WTC11 (cell line): Measurements from ENCODE around the gene OR52N2. TPM values are rescaled to one million over a fixed set of nuclear protein-coding genes. Genes with fewer than 3 reads are reported as not detected.

Source experiments
- ATAC-seq: fragments of 200-7000 bp; cut with Tn5 transposase; 2 replicates; pipeline ENCODE4 v1.10.0; 2021; ENCODE audit warnings: mild to moderate bottlenecking, moderate library complexity
- CTCF ChIA-PET: fragments of 300-600 bp; sonication (Branson Sonifier 250); formaldehyde crosslinking; loops from one replicate; lab custom pipeline; 2021; ENCODE audit warnings: antibody characterized with exemption; lab: Charles Lee
- POLR2A ChIA-PET: fragments of 350-600 bp; sonication (Branson Sonifier 250); formaldehyde crosslinking; loops from one replicate; lab custom pipeline; 2021; ENCODE audit warnings: antibody characterized with exemption; lab: Charles Lee
- DNase-seq: peaks from one replicate; pipeline ENCODE4 v3.0.0; 2021; ENCODE audit warnings: low spot score
- H3K27ac Mint-ChIP-seq: 2 replicates; pipeline ENCODE4 v1.8.0; 2021; ENCODE audit warnings: mixed read lengths
- H3K27me3 Mint-ChIP-seq: 2 replicates; pipeline ENCODE4 v1.8.0; 2021; ENCODE audit warnings: low read depth, mild to moderate bottlenecking, moderate library complexity, mixed read lengths
- H3K36me3 Mint-ChIP-seq: 2 replicates; pipeline ENCODE4 v1.8.0; 2021; ENCODE audit warnings: mixed read lengths
- H3K4me1 Mint-ChIP-seq: 2 replicates; pipeline ENCODE4 v1.8.0; 2022; ENCODE audit warnings: mixed read lengths
- H3K4me3 Mint-ChIP-seq: 2 replicates; pipeline ENCODE4 v1.8.0; 2021; ENCODE audit warnings: mild to moderate bottlenecking, moderate library complexity, mixed read lengths
- H3K9me3 Mint-ChIP-seq: 2 replicates; pipeline ENCODE4 v1.8.0; 2021; ENCODE audit warnings: mixed read lengths
- CREB1 ChIP-seq: sonication (generic); formaldehyde crosslinking; IDR thresholded peaks from 2 replicates; pipeline ENCODE4 v1.8.0; 2023; ENCODE audit warnings: mild to moderate bottlenecking, missing genetic modification reagents
- CREM ChIP-seq: sonication (generic); formaldehyde crosslinking; IDR thresholded peaks from 2 replicates; pipeline ENCODE4 v1.8.1; 2022; ENCODE audit warnings: mild to moderate bottlenecking, missing genetic modification reagents, moderate library complexity
- FOXK1 ChIP-seq: sonication (generic); formaldehyde crosslinking; IDR thresholded peaks from 2 replicates; pipeline ENCODE4 v1.8.0; 2022; ENCODE audit warnings: mild to moderate bottlenecking, moderate library complexity, missing genetic modification reagents
- FOXP1 ChIP-seq: sonication (generic); formaldehyde crosslinking; IDR thresholded peaks from 2 replicates; pipeline ENCODE4 v1.8.0; 2022; ENCODE audit warnings: missing genetic modification reagents, mild to moderate bottlenecking, moderate library complexity, borderline replicate concordance
- GABPB1 ChIP-seq: sonication (generic); formaldehyde crosslinking; IDR thresholded peaks from 2 replicates; pipeline ENCODE4 v1.8.1; 2023; ENCODE audit warnings: mild to moderate bottlenecking, missing genetic modification reagents
- IRF2 ChIP-seq: sonication (generic); formaldehyde crosslinking; IDR thresholded peaks from 2 replicates; pipeline ENCODE4 v1.8.0; 2022; ENCODE audit warnings: low read depth, missing genetic modification reagents, borderline replicate concordance
- NFATC4 ChIP-seq: fragments of 250-450 bp; sonication (Bioruptor Pico); IDR thresholded peaks from 2 replicates; pipeline ENCODE4 v1.9.0; 2021; ENCODE audit warnings: mild to moderate bottlenecking
- NR3C1 ChIP-seq: sonication (generic); formaldehyde crosslinking; conservative IDR thresholded peaks from 2 replicates; pipeline ENCODE4 v1.8.1; 2023; ENCODE audit warnings: low read depth, mild to moderate bottlenecking, missing genetic modification reagents
- SMAD3 ChIP-seq: sonication (generic); formaldehyde crosslinking; IDR thresholded peaks from 2 replicates; pipeline ENCODE4 v1.8.0; 2022; ENCODE audit warnings: missing genetic modification reagents, mild to moderate bottlenecking, borderline replicate concordance
- SMAD4 ChIP-seq: sonication (generic); formaldehyde crosslinking; IDR thresholded peaks from 2 replicates; pipeline ENCODE4 v1.8.0; 2022; ENCODE audit warnings: mild to moderate bottlenecking, missing genetic modification reagents
- total RNA-seq: library from RNA; stranded (reverse); gene quantifications from 3 replicates; pipeline ENCODE4 v1.2.3, GENCODE V29; 2021
- TF ChIP-seq, protein P1 (sequence below): sonication (generic); formaldehyde crosslinking; IDR thresholded peaks from 2 replicates; pipeline ENCODE4 v1.8.1; 2023; ENCODE audit warnings: mild to moderate bottlenecking, missing genetic modification reagents, borderline replicate concordance
- TF ChIP-seq, protein P2 (sequence below): fragments of 200-600 bp; IDR thresholded peaks from 2 replicates; pipeline ENCODE4 v1.8.0; 2022; ENCODE audit warnings: antibody characterized with exemption
- TF ChIP-seq, protein P3 (sequence below): fragments of 250-450 bp; sonication (Bioruptor Pico); conservative IDR thresholded peaks from 2 replicates; pipeline ENCODE4 v1.9.0; 2021; ENCODE audit warnings: mild to moderate bottlenecking
- TF ChIP-seq, protein P4 (sequence below): sonication (generic); formaldehyde crosslinking; IDR thresholded peaks from 2 replicates; pipeline ENCODE4 v1.8.1; 2023; ENCODE audit warnings: mild to moderate bottlenecking, missing genetic modification reagents
- TF ChIP-seq, protein P5 (sequence below): sonication (generic); formaldehyde crosslinking; IDR thresholded peaks from 2 replicates; pipeline ENCODE4 v1.8.1; 2022; ENCODE audit warnings: missing genetic modification reagents, borderline replicate concordance
- TF ChIP-seq, protein P6 (sequence below): sonication (generic); formaldehyde crosslinking; IDR thresholded peaks from 2 replicates; pipeline ENCODE4 v1.8.1; 2023; ENCODE audit warnings: mild to moderate bottlenecking, missing genetic modification reagents, moderate library complexity

OR52N2 gene
- total RNA-seq, 1 experiment from 2014 or later = not detected

DNA sequence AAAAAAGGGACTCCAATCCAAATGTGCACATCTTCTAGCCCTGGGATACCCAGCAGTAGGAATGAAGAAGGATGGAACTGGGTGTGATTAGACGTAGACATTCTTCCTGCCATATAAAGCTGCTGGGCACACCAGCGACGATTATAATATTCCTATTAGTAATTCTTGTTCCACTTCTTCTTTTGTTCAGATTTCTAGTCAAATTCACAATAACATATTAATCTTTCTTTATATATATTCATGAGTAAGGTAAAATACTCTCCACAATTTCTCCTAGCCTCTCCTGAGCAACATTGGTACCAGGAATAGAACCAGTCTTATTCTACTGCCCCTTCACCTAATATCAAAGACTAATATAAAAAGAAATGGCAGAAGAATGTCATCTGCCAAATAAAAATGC lies 48.9 kb downstream of the OR52N2 start, which contains the start of gene OR52E8 (continued):
- no peak for TF ChIP-seq CREB1 (CRISPR knock-in tag)
- TF ChIP-seq, protein P1, sequence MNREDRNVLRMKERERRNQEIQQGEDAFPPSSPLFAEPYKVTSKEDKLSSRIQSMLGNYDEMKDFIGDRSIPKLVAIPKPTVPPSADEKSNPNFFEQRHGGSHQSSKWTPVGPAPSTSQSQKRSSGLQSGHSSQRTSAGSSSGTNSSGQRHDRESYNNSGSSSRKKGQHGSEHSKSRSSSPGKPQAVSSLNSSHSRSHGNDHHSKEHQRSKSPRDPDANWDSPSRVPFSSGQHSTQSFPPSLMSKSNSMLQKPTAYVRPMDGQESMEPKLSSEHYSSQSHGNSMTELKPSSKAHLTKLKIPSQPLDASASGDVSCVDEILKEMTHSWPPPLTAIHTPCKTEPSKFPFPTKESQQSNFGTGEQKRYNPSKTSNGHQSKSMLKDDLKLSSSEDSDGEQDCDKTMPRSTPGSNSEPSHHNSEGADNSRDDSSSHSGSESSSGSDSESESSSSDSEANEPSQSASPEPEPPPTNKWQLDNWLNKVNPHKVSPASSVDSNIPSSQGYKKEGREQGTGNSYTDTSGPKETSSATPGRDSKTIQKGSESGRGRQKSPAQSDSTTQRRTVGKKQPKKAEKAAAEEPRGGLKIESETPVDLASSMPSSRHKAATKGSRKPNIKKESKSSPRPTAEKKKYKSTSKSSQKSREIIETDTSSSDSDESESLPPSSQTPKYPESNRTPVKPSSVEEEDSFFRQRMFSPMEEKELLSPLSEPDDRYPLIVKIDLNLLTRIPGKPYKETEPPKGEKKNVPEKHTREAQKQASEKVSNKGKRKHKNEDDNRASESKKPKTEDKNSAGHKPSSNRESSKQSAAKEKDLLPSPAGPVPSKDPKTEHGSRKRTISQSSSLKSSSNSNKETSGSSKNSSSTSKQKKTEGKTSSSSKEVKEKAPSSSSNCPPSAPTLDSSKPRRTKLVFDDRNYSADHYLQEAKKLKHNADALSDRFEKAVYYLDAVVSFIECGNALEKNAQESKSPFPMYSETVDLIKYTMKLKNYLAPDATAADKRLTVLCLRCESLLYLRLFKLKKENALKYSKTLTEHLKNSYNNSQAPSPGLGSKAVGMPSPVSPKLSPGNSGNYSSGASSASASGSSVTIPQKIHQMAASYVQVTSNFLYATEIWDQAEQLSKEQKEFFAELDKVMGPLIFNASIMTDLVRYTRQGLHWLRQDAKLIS (CRISPR knock-in tag) = no peak
- TF ChIP-seq NFATC4 (CRISPR knock-in tag) = no peak
- TF ChIP-seq GABPB1 = no peak
- TF ChIP-seq SMAD4 (CRISPR knock-in tag) = no peak
- TF ChIP-seq NR3C1 (CRISPR knock-in tag) = no peak
- TF ChIP-seq, protein P2, sequence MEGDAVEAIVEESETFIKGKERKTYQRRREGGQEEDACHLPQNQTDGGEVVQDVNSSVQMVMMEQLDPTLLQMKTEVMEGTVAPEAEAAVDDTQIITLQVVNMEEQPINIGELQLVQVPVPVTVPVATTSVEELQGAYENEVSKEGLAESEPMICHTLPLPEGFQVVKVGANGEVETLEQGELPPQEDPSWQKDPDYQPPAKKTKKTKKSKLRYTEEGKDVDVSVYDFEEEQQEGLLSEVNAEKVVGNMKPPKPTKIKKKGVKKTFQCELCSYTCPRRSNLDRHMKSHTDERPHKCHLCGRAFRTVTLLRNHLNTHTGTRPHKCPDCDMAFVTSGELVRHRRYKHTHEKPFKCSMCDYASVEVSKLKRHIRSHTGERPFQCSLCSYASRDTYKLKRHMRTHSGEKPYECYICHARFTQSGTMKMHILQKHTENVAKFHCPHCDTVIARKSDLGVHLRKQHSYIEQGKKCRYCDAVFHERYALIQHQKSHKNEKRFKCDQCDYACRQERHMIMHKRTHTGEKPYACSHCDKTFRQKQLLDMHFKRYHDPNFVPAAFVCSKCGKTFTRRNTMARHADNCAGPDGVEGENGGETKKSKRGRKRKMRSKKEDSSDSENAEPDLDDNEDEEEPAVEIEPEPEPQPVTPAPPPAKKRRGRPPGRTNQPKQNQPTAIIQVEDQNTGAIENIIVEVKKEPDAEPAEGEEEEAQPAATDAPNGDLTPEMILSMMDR = no peak
- no peak for TF ChIP-seq FOXP1

DNA sequence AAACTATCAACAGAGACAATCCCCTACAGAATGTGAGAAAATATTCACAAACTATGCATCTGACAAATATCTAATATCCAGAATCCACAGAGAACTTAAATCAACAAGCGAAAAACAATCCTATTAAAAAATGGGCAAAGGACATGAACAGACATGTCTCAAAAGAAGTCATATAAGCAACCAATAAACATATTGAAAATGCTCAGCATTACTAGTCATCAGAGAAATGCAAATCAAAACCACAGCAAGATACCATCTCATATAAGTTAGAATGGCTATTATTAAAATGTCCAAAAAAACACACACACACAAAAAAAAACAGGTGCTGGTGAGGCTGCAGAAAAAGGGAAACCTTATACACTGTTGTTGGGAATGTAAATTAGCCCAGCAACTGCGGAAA lies 57.1 kb downstream of the OR52N2 start:
- POLR2A ChIA-PET = no interaction called here
- Mint-ChIP-seq H3K27ac (no peak overlapping the region), H3K4me3 (no peak overlapping the region), H3K9me3 (peaks cover 18% of the 10 kb centered on the region), H3K36me3 (peaks cover 5% of the 10 kb centered on the region; the same call in 1 of the 2 replicates), H3K4me1 (no peaks in the 10 kb centered on the region), H3K27me3 (no peaks in the 10 kb centered on the region)
- CTCF ChIA-PET = interaction anchor here (0.6 kb wide), 1 partner anchor 54 kb away, joined by 3 read pairs; no protein-coding TSS in a partner anchor
- TF ChIP-seq, protein P3, sequence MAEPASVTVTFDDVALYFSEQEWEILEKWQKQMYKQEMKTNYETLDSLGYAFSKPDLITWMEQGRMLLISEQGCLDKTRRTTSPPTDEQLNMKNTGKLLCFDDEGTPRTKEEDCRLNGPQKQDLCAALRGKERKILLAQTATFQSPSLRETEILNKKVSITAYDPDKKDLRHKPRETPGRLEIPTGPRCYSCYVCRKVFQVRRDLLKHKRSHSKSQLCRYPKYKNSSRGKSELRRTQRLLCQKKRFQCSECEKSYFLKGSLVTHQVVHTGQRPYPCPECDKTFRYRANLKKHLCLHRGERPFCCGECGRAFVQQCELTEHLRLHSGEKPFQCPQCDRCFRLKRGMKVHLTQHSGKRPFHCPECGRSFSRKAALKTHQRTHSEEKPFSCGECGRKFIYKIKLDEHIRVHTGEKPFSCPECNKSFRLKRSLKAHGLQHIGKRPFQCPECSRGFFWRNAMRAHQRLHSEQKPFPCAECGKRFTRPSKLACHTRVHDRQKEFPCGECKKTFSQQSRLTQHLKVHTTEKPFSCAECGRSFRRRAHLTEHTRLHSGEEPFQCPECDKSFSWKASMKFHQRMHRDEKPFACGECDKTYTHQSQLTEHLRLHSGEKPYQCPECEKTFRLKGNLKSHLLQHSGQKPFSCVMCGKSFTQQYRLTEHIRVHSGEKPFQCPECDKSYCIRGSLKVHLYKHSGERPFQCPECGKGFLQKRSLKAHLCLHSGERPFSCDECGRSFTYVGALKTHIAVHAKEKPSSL = no peak
- TF ChIP-seq SMAD3 (CRISPR knock-in tag) = no peak
- no peak for TF ChIP-seq FOXK1 (CRISPR knock-in tag)
- TF ChIP-seq, protein P4, sequence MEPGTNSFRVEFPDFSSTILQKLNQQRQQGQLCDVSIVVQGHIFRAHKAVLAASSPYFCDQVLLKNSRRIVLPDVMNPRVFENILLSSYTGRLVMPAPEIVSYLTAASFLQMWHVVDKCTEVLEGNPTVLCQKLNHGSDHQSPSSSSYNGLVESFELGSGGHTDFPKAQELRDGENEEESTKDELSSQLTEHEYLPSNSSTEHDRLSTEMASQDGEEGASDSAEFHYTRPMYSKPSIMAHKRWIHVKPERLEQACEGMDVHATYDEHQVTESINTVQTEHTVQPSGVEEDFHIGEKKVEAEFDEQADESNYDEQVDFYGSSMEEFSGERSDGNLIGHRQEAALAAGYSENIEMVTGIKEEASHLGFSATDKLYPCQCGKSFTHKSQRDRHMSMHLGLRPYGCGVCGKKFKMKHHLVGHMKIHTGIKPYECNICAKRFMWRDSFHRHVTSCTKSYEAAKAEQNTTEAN (CRISPR knock-in tag) = no peak
- TF ChIP-seq, protein P5, sequence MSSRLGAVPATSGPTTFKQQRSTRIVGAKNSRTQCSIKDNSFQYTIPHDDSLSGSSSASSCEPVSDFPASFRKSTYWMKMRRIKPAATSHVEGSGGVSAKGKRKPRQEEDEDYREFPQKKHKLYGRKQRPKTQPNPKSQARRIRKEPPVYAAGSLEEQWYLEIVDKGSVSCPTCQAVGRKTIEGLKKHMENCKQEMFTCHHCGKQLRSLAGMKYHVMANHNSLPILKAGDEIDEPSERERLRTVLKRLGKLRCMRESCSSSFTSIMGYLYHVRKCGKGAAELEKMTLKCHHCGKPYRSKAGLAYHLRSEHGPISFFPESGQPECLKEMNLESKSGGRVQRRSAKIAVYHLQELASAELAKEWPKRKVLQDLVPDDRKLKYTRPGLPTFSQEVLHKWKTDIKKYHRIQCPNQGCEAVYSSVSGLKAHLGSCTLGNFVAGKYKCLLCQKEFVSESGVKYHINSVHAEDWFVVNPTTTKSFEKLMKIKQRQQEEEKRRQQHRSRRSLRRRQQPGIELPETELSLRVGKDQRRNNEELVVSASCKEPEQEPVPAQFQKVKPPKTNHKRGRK (CRISPR knock-in tag) = no peak
- TF ChIP-seq, protein P6, sequence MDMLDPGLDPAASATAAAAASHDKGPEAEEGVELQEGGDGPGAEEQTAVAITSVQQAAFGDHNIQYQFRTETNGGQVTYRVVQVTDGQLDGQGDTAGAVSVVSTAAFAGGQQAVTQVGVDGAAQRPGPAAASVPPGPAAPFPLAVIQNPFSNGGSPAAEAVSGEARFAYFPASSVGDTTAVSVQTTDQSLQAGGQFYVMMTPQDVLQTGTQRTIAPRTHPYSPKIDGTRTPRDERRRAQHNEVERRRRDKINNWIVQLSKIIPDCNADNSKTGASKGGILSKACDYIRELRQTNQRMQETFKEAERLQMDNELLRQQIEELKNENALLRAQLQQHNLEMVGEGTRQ (CRISPR knock-in tag) = no peak
- no peak for TF ChIP-seq IRF2 (CRISPR knock-in tag)
- no peak for TF ChIP-seq CREM (CRISPR knock-in tag)
- DNase-seq = no peak
- ATAC-seq = no peak

Other genes with a start within 250 kb of the OR52N2 start
- gene OR52B6, start 228.0 kb upstream of the OR52N2 start, total RNA-seq = not detected in 3 replicates
- gene TRIM6, start 212.3 kb upstream of the OR52N2 start, total RNA-seq = 25.4 to 30.2 TPM (median 30.0 TPM) in 3 replicates
- gene TRIM34, start 183.9 kb upstream of the OR52N2 start, total RNA-seq = 0.66 to 1.6 TPM (median 0.71 TPM) in 3 replicates
- 31.8 to 35.3 TPM (median 32.8 TPM) in 3 replicates for gene TRIM5, start 123.8 kb upstream of the OR52N2 start, total RNA-seq
- gene TRIM22, start 119.1 kb upstream of the OR52N2 start, total RNA-seq = 69.1 to 78.9 TPM (median 75.9 TPM) in 3 replicates
- gene OR56B1, start 72.5 kb upstream of the OR52N2 start, total RNA-seq = 0.09 to 0.17 TPM (median 0.11 TPM) in 3 replicates
- gene OR52N4, start 54.7 kb upstream of the OR52N2 start, total RNA-seq = 0.23 to 0.52 TPM (median 0.44 TPM) in 3 replicates
- gene OR52N5, start 25.6 kb upstream of the OR52N2 start, total RNA-seq = 0.07 TPM in 1 of 3 replicates, not detected in the others
- gene OR52N1, start 17.7 kb upstream of the OR52N2 start, total RNA-seq = 0.07 TPM in 1 of 3 replicates, not detected in the others
- gene OR52E6, start 33.0 kb downstream of the OR52N2 start, total RNA-seq = not detected in 3 replicates
- gene OR52E8, start 48.8 kb downstream of the OR52N2 start, total RNA-seq = not detected in 3 replicates
- gene OR52E4, start 71.7 kb downstream of the OR52N2 start, total RNA-seq = not detected in 3 replicates
- not detected in 3 replicates for gene OR52E5, start 84.3 kb downstream of the OR52N2 start, total RNA-seq
- gene OR56A3, start 133.3 kb downstream of the OR52N2 start, total RNA-seq = not detected in 3 replicates
- gene OR56A5, start 159.6 kb downstream of the OR52N2 start, total RNA-seq = 0.27 TPM in 1 of 3 replicates, not detected in the others
- 0.15 to 0.44 TPM in 2 of 3 replicates, not detected in the other for gene OR52L1, start 178.1 kb downstream of the OR52N2 start, total RNA-seq
- 0.20 to 0.46 TPM (median 0.25 TPM) in 3 replicates for gene OR56A4, start 198.0 kb downstream of the OR52N2 start, total RNA-seq
- gene OR56A1, start 221.8 kb downstream of the OR52N2 start, total RNA-seq = 0.14 to 0.35 TPM (median 0.14 TPM) in 3 replicates